ENCODE measurements around the gene SPP2. TPM values are rescaled to one million over a fixed set of nuclear protein-coding genes. Genes with fewer than 3 reads are reported as not detected.

SPP2 gene
- total RNA-seq, 4 donors from 2014 or later: not detected

- intact Hi-C loops (cut with DNase I; ENCODE audit: low total_unique reads) (no loop called here), in situ Hi-C loops (cut with MboI; ENCODE audit: low pct_ligation_motif_present in 1 of 4, low pct_unique_long_range_greater_than_20kb in 1 of 4, low sequenced_read_pairs in 3 of 4) (no loop called here)
- WGBS, 2 donors (ENCODE audit: low coverage in 1 of 2): 63 to 82% methylated on average over 8 to 13 of the region's 13 CpGs
- H3K36me3 ChIP-seq: no peaks in the 10 kb centered on the region
- no peak for TF ChIP-seq CTCF (IDR thresholded peaks at IDR 0.05)
- no peak for TF ChIP-seq EP300 (IDR thresholded peaks at IDR 0.05; ENCODE audit: low read depth)
- no peak for TF ChIP-seq POLR2AphosphoS5 (IDR thresholded peaks at IDR 0.05)
- TF ChIP-seq POLR2A (IDR thresholded peaks at IDR 0.05): no peak
- H3K4me3 ChIP-seq: no peak overlapping the region
- H3K27ac ChIP-seq: no peak overlapping the region
- no peak for DNase-seq
- no peaks in the 10 kb centered on the region for H3K27me3 ChIP-seq
- H3K4me1 ChIP-seq: no peaks in the 10 kb centered on the region
- no peaks in the 10 kb centered on the region for H3K9me3 ChIP-seq
These were observed 24.4 kb downstream of the SPP2 start for GRCh38 chr2:234074751-234075517.

- no peak for TF ChIP-seq CTCF (IDR thresholded peaks at IDR 0.05)
- TF ChIP-seq POLR2A (IDR thresholded peaks at IDR 0.05): no peak
- no peak for TF ChIP-seq POLR2AphosphoS5 (IDR thresholded peaks at IDR 0.05)
- no peak for TF ChIP-seq EP300 (IDR thresholded peaks at IDR 0.05; ENCODE audit: low read depth)
- Histone ChIP-seq H3K4me1 (no peaks in the 10 kb centered on the region), H3K27ac (no peak overlapping the region), H3K27me3 (no peaks in the 10 kb centered on the region), H3K9me3 (no peaks in the 10 kb centered on the region), H3K4me3 (no peak overlapping the region), H3K36me3 (no peaks in the 10 kb centered on the region)
- DNase-seq: no peak
- intact Hi-C loops (cut with DNase I; ENCODE audit: low total_unique reads): no loop called here
- 68 to 80% methylated on average over 3 to 4 of the region's 4 CpGs for WGBS, 2 donors (ENCODE audit: low coverage in 1 of 2)
- in situ Hi-C loops (cut with MboI; ENCODE audit: low pct_ligation_motif_present in 1 of 4, low pct_unique_long_range_greater_than_20kb in 1 of 4, low sequenced_read_pairs in 3 of 4): no loop called here
These were observed 25.0 kb downstream of the SPP2 start for GRCh38 chr2:234075518-234075915.

GRCh38 chr2:234075947-234076346 lies 25.4 kb downstream of the SPP2 start:
- 81 to 83% methylated on average over 1 to 8 of the region's 8 CpGs for WGBS, 2 donors (ENCODE audit: low coverage in 1 of 2)
- no peaks in the 10 kb centered on the region for H3K9me3 ChIP-seq
- in situ Hi-C loops (cut with MboI; ENCODE audit: low pct_ligation_motif_present in 1 of 4, low pct_unique_long_range_greater_than_20kb in 1 of 4, low sequenced_read_pairs in 3 of 4): no loop called here

GRCh38 chr2:234076451-234076850 lies 25.9 kb downstream of the SPP2 start:
- Histone ChIP-seq H3K27ac (no peak overlapping the region), H3K27me3 (no peaks in the 10 kb centered on the region), H3K36me3 (no peaks in the 10 kb centered on the region), H3K4me1 (no peaks in the 10 kb centered on the region), H3K9me3 (no peaks in the 10 kb centered on the region), H3K4me3 (no peak overlapping the region)
- no peak for DNase-seq
- TF ChIP-seq CTCF (IDR thresholded peaks at IDR 0.05) (no peak), EP300 (IDR thresholded peaks at IDR 0.05; ENCODE audit: low read depth) (no peak), POLR2AphosphoS5 (IDR thresholded peaks at IDR 0.05) (no peak), POLR2A (IDR thresholded peaks at IDR 0.05) (no peak)
- intact Hi-C loops (cut with DNase I; ENCODE audit: low total_unique reads): no loop called here
- 81 to 100% methylated on average over 1 to 3 of the region's 3 CpGs for WGBS, 2 donors (ENCODE audit: low coverage in 1 of 2)
- in situ Hi-C loops (cut with MboI; ENCODE audit: low pct_ligation_motif_present in 1 of 4, low pct_unique_long_range_greater_than_20kb in 1 of 4, low sequenced_read_pairs in 3 of 4): no loop called here

More at GRCh38 chr2:234075947-234076346, 25.4 kb downstream of the SPP2 start:
- H3K27ac ChIP-seq: no peak overlapping the region
- no peaks in the 10 kb centered on the region for H3K27me3 ChIP-seq
- intact Hi-C loops (cut with DNase I; ENCODE audit: low total_unique reads): no loop called here
- no peaks in the 10 kb centered on the region for H3K4me1 ChIP-seq
- no peak for TF ChIP-seq POLR2A (IDR thresholded peaks at IDR 0.05)
- TF ChIP-seq EP300 (IDR thresholded peaks at IDR 0.05; ENCODE audit: low read depth): no peak
- no peak for TF ChIP-seq CTCF (IDR thresholded peaks at IDR 0.05)
- no peak for TF ChIP-seq POLR2AphosphoS5 (IDR thresholded peaks at IDR 0.05)
- H3K4me3 ChIP-seq: no peak overlapping the region
- no peaks in the 10 kb centered on the region for H3K36me3 ChIP-seq
- DNase-seq: no peak
